8988T (cell line): ENCODE results near the gene PDSS2.
"Not testable (repeated sequence)": the region's sequence is repeated elsewhere in the genome, so short reads cannot be mapped to it uniquely, and the experiment has no call there.

ENCODE experiments used
- DNase-seq: peaks from one replicate; pipeline ENCODE4 v3.0.0; 2011

PDSS2 gene

DNA sequence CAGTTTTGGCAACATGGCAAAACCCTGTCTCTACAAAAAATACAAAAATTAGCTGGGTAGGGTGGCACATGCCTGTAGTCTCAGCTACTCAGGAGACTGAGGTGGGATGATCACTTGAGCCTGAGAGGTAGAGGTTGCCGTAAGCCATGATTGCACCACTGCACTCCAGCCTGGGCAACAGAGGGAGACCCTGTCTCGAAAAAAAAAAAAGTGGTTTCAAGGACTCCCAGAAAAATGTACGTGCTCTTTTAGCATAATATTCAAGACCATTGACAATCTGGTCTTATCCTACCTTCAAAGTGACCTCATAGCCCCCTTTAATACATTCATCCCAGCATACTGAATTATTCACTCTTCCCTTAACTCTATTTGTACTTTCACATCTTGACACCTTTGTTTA, 16.0 kb upstream of the PDSS2 start:
- not testable (repeated sequence) for DNase-seq

- no peak for DNase-seq
Measured at GRCh38 chr6:107473660-107474059, 14.3 kb upstream of the PDSS2 start.

GRCh38 chr6:107470364-107470763, 11.0 kb upstream of the PDSS2 start:
- no peak for DNase-seq

DNA sequence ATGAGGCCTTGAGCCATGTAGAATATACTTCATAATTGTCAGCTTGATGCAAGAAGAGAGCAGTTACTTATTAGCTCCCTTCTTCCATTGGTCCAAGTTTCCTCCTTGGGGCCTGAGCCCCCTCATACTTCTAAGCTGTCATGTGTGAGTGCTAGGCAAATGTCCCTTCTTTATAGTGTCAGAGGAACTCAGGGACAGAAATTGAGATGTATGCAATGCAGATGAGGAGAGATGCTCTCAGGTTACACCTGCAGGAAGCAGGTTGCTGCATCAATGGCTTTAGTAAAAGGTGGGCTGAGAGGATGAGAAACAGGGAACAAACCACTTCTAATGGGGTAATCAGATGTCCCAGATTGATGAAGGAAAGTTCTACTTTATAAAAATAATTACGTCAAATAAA, 6.7 kb upstream of the PDSS2 start:
- DNase-seq, result no peak

DNA sequence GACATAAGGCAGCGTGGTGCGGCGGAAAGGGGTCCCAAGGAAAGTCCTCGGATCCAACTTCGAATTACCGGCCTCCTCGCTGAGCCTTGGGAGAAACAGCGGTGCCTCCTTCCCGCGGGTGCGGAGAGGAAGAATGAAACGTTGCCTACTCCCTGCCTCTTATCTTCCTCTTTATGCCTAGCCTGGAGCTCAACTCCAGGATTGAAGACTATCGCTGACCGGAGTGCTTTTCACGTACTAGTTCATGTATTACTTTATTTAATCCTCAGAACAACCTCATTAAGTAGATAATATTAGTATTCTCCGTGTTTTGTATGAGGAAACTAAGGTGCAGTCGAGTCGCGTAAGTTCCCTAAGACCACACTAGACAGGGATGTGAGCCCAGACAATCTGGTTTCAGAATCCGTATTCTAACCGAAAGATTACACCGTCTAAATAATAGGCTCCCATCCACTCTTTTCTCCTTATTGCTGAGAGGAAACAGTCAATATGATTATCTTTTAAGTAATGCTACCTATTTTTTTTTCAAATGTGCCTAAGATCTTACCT, 793 bp upstream of the PDSS2 start:
- no peak for DNase-seq

DNA sequence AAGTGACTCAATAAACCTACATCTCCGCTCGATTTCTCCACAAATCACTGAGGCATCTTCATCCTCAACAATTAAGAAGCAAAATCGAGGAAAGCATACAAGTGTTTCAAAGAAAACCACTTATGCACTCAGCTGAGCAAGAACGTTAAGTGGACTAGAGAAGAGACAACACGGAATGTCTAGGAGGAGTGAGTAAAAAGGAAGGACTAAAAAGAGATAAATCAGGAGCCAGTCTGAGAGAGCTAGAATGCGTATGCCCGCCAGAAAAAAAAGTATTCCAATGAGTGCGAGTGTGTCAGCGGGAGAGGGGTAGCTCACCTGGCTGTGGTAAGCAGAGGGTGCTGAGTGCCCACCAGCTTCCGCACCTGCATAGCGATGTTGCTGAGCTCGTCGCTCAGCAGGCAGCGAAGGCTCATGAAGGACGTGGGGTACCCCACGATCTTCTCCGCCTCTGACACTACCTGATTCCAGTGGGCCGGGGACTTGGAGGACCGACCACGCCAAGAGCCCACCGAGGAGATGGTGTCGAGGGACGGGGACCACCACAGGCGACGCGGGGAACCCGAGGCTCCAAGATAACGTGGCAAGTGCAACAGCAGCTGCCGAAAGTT, 587 bp downstream of the PDSS2 start:
- DNase-seq, result peak; percentile 10

DNA sequence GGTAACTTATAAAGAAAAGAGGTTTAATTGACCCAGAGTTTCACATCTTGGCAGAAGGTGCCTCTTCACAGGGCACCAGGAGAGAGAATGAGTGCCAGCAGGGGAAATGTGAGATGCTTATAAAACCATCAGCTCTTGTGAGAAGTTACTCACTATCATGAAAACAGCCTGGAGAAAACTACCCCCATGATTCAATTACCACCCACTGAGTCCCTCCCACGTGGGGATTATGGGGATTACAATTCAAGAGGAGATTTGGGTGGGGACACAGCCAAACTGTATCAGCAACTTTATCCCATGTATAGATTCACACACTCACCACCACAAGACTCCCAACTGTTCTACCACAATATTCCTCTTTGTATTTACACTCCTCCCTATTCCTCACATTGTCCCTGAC, 10.6 kb downstream of the PDSS2 start:
- no peak for DNase-seq

GRCh38 chr6:107447663-107448216, 11.6 kb downstream of the PDSS2 start:
- DNase-seq, result no peak

DNA sequence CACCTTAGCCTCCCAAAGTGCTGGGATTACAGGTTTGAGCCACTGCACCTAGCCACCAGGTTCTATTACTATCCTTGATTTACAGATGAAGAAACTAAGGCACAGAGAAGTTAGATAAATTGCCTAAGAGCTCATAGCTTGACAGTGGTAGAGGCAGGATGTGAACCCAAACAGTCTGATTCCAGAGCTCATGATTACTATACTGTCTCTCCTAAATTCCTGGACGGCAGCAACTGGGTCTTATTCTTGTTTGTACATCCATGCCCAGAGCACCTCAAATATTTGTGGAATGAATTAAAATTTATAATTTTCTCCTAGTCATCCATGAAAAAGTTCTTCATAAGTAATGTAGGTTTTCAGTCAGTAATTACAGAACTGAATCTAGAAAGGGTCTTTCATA, 15.1 kb downstream of the PDSS2 start:
- no peak for DNase-seq

DNA sequence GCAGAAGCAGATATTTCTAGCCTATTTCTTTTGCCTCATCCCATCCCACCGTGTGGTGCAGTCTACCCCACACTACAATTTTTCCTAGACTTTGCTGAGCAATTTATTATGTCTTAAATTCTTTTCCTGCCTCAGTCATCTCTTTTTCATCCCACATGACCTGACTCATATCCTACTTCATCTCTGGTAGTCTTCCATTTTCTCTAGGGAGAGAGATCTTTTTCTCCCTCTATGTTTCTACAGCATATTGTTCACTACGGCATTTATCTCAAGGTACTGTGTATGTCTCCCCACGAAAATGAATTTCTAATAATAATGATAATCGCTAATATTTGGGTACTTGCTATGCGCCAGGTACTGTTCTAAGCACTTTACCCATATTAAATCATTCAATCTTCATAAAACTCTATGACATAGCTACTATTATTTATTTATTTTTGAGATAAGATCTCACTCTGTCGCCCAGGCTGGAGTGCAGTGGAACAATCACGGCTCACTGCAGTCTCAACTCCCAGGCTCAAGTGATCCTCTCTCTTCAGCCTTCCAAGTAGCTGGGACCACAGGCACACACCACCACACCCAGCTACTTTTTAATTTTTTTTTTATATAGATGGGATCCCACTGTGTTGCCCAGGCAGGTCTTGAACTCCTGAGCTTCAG, 15.6 kb downstream of the PDSS2 start:
- DNase-seq, result no peak

- no peak for DNase-seq
Measured at GRCh38 chr6:107442938-107443607, 16.3 kb downstream of the PDSS2 start.

DNA sequence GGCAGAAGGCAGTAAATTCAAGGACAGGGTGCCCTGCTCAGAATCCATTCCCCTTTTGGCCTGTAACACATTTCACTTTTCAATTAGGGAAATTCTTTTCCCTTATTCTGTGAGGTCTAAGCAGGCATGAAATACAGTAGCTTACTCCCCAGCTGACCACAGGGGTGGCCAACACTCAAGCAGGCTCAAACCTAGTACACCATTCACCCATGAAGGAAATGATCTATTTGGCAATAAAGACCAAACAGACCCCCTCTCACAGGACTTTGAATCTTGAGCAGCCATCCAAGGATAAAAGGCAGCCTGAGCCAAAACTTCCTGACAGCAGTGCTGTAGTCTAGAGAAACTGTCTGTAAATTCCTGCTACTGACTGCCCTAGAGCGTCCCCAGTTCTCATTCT, 17.7 kb downstream of the PDSS2 start:
- DNase-seq, result no peak

DNA sequence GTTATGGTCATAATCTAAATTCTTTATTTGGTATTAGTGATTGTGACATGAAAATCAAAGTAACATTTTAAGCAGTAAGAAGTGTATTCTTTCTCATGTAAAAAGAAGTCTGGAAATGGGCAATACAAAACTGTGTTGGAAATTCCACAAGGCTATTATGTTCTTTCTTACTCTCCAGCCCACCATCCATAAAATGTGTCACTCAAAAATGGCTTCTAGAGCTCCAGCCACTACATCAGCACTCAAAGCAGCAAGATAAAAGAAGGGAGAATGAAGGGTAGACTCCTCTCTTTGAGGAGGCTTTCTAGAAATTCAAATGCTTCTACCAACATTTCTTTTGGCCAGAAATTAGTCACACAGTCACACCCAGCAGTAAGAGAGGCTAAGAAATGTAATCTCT, 18.4 kb downstream of the PDSS2 start:
- no peak for DNase-seq

DNA sequence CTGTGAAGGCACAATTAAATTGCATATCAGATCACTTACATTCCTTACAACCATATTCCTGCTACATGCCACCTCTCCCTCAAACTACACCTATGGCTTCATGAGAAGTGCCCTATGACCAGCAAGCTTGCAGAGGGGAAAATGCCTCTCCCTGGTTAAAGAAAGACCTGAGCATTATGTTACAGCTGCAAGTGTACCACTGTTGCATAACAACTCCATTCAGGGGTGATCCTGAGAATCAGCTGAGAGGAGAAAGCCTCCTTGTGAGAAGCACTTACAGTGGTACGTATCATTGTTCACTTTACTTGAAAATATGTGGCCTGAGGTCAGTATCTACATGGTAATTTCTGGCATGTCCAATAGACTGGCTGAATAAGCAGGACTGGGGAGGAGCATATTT, 20.0 kb downstream of the PDSS2 start:
- no peak for DNase-seq

DNA sequence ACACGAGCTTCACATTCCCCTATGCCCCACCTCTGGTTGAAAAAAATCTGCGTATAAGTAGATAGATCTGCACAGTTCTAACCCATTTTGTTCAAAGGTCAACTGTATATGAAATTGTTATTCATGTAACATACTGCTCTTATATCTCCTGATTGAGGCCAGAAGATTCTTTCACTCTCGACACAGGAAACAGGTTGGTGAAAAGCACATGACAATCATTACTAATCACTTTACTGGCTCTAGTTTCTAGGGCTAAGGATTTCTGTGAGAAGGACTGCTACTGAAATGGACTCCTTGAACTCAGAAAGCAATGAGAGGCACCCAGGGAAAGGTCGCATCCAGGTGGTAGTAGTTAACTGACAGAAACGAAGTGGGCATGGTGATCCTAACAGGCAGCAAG, 21.7 kb downstream of the PDSS2 start:
- DNase-seq, result no peak

DNA sequence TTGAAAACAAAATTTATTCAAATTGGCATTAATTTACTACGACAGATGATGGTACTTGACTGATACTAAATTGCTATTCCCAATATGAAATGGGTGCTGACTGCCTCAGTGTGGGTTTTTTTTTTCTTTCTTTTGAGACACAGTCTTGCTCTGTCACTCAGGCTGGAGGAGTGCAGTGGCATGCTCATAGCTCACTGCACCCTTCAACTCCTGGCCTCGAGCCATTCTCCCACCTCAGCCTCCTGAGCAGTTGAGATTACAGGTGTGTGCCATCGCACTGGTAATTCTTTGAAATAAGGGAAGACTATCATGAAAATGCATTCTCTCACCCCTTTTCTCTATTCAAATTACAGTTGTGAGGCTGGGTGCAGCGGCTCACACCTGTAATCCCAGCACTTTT, 22.5 kb downstream of the PDSS2 start:
- no peak for DNase-seq

GRCh38 chr6:107435798-107436197, 23.6 kb downstream of the PDSS2 start:
- DNase-seq, result no peak

GRCh38 chr6:107434812-107435211, 24.6 kb downstream of the PDSS2 start:
- no peak for DNase-seq

DNA sequence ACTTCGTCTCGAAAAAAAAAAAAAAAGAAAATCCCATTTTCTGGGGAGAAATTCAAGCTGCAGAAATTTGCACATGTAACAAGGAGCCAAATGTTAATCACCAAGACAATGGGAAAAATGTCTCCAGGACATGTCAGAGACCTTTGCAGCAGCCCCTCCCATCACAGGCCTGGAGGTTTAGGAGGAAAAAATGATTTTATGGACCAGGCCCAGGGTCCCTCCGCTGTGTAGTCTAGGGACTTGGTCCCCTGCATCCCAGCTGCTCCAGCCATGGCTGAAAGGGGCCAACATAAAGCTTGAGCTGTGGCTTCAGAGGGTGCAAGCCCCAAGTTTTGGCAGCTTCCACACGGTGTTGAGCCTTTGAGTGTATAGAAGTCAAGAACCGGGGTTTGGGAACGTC, 33.4 kb downstream of the PDSS2 start:
- not testable (repeated sequence) for DNase-seq

DNA sequence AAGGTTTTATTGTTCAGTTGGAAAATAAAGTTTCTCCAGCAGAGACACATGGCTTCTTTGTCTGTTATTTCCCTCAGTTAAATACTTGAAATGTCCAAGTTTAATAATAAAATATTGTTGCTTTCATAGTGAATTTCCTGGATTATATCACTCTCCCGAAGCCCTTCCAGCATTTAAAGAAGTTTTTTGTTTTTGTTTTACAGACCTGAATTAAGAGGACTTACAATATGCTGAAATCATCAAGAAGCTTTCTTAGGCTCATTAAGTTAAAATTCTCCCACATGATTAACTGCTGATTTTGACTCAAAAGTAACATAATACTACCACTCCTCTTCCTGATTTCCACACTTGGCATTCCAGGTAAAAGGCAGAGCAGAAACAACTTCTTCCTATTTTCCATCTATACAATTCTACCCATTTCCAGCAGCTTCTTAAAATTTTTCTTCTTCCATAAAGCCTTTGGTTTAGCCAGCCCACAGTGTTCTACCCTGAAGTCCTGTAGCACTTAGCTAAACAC, 35.8 kb downstream of the PDSS2 start:
- no peak for DNase-seq

GRCh38 chr6:107421696-107422256, 37.6 kb downstream of the PDSS2 start:
- DNase-seq, result no peak

DNA sequence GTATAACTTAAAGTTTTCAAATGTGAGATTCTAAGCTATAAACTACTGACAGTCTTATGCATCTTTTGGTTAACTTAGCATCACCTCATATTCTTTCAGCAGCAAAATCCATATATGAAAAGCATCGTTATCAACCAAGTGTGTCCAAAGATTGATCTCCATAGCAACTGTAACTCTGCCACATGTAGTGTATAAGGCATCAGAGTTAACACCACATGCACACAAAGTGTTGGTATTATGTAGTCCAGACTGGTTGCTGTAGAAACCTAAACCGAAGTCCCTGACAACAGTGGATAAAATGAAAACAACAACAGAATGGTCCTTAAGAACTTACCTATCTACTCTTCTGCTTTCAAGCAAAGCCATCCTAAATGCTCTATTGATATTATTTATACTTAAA, 39.6 kb downstream of the PDSS2 start:
- no peak for DNase-seq

DNA sequence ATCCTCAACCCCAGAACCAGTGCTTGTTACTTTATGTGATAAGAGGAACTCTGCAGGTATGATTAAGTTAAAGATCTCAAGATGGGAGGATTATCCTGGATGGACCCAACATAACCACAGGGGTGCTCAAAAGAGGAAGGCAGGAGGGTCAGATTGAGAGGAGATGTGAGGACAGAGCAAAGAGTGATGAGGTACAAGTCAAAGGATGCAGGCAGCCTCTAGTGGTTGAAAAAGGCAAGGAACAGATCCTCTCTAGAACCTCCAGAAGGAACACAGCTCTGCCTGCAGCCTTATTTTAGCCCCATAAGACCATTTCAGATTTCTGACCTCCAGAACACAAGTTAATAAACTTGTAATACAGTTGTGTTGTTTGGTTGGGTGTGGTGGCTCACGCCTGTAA, 41.2 kb downstream of the PDSS2 start:
- DNase-seq, result peak; percentile 20
